T-cell (primary cell): ENCODE data around the gene COL12A1. TPM values are rescaled to one million over a fixed set of nuclear protein-coding genes. Genes with fewer than 3 reads are reported as not detected.

Experiments
- ATAC-seq, 4 experiments: fragments of 200-7000 bp in 3 of 4; fragments of 150-1000 bp in 1 of 4; cut with Tn5 transposase; replicated peaks in 1 of 4; 1 replicate in 3 of 4; 2 replicates in 1 of 4; pipeline ENCODE4 v1.10.0; 2021; ENCODE audit warnings: moderate library complexity in 3 of 4, mild to moderate bottlenecking in 2 of 4, moderate number of reproducible peaks in 1 of 4
- CTCF ChIA-PET, 2 donors: fragments of 300-600 bp; sonication (Branson Sonifier 250); formaldehyde crosslinking; loops; one replicate each; lab custom pipeline; 2022; ENCODE audit warnings: antibody characterized with exemption in 2 of 2; lab: Charles Lee
- POLR2A ChIA-PET, 2 donors: fragments of 300-600 bp; sonication (Branson Sonifier 250); formaldehyde crosslinking; loops; one replicate each; lab custom pipeline; 2022; ENCODE audit warnings: antibody characterized with exemption in 2 of 2; lab: Charles Lee
- DNase-seq, 35 experiments: peaks; one replicate each; pipeline versions ENCODE4 v3.0.0 to v3.0.0-alpha.2; 2013 to 2023
- H3K27ac ChIP-seq: one replicate; pipeline ENCODE4 v1.5.1; 2013; ENCODE audit warnings: low read length
- H3K27me3 ChIP-seq, 2 experiments: replicated peaks in 1 of 2; 1 replicate in 1 of 2; 2 replicates in 1 of 2; pipeline versions ENCODE4 v1.6.1 to v1.7.0; 2013; ENCODE audit warnings: low read length in 1 of 2, mixed read lengths in 1 of 2; ENCODE audit not compliant: control insufficient read depth in 2 of 2, insufficient read depth in 2 of 2; ENCODE audit errors: extremely low read depth in 1 of 2
- H3K36me3 ChIP-seq, 2 donors: 1 replicate in 1 of 2; 2 replicates in 1 of 2; pipeline versions ENCODE4 v1.6.1 to v1.7.0; 2013; ENCODE audit warnings: low read length in 1 of 2; ENCODE audit not compliant: control insufficient read depth in 2 of 2, insufficient read depth in 1 of 2; ENCODE audit errors: extremely low read depth in 1 of 2
- H3K4me1 ChIP-seq, 2 experiments: 1 replicate in 1 of 2; 2 replicates in 1 of 2; pipeline versions ENCODE4 v1.6.1 to v1.7.0; 2013; ENCODE audit warnings: low read length in 2 of 2, mixed read lengths in 1 of 2; ENCODE audit not compliant: insufficient read depth in 2 of 2, control insufficient read depth in 1 of 2; ENCODE audit errors: extremely low read depth in 1 of 2
- H3K4me3 ChIP-seq, 2 donors: 1 replicate in 1 of 2; 2 replicates in 1 of 2; pipeline versions ENCODE4 v1.5.1 to v1.7.0; 2013; ENCODE audit warnings: mild to moderate bottlenecking in 2 of 2, low read length in 1 of 2, moderate library complexity in 1 of 2; ENCODE audit not compliant: control insufficient read depth in 1 of 2; ENCODE audit errors: extremely low read depth in 1 of 2
- H3K9me3 ChIP-seq: 2 replicates; pipeline ENCODE4 v1.7.0; 2013
- H3K27ac Mint-ChIP-seq, 2 donors: one replicate each; pipeline ENCODE4 v1.8.0; 2020 to 2021; ENCODE audit warnings: mild to moderate bottlenecking in 2 of 2, mixed read lengths in 2 of 2
- H3K27me3 Mint-ChIP-seq, 2 donors: one replicate each; pipeline ENCODE4 v1.8.0; 2021 to 2022; ENCODE audit warnings: mixed read lengths in 2 of 2
- H3K36me3 Mint-ChIP-seq: one replicate; pipeline ENCODE4 v1.8.0; 2021; ENCODE audit warnings: mixed read lengths
- H3K4me1 Mint-ChIP-seq, 3 donors: one replicate each; pipeline ENCODE4 v1.8.0; 2020 to 2022; ENCODE audit warnings: mixed read lengths in 3 of 3, mild to moderate bottlenecking in 1 of 3
- H3K4me3 Mint-ChIP-seq, 3 donors: one replicate each; pipeline ENCODE4 v1.8.0; 2020 to 2022; ENCODE audit warnings: mild to moderate bottlenecking in 3 of 3, mixed read lengths in 3 of 3, moderate library complexity in 3 of 3
- H3K9me3 Mint-ChIP-seq, 3 donors: one replicate each; pipeline ENCODE4 v1.8.0; 2020 to 2022; ENCODE audit warnings: mixed read lengths in 3 of 3
- WGBS: methylation state at CpG from one replicate; pipeline ENCODE4 v1.1.5; 2013; ENCODE audit warnings: missing lambda C conversion rate; ENCODE audit not compliant: insufficient coverage; 5-methylcytosine and 5-hydroxymethylcytosine counted together
- total RNA-seq, 35 experiments: library from RNA in 6 of 35; stranded (reverse) in 6 of 35; fragments of 120-200 nt in 1 of 35; gene quantifications; one replicate each; pipeline versions ENCODE4 v1.2.1 to v1.2.4 and lab custom pipeline; 2013 to 2026

COL12A1 gene
- total RNA-seq: under 1 TPM in 3 of 5 donors, not detected in 2; 0.59 to 0.95 (median 0.76) TPM
- 0.31 TPM for total RNA-seq (2013)
- 0 to 0.37 (median 0.08) reads per million in 29 experiments for total RNA-seq (lab: John Stamatoyannopoulos, UW)

DNA sequence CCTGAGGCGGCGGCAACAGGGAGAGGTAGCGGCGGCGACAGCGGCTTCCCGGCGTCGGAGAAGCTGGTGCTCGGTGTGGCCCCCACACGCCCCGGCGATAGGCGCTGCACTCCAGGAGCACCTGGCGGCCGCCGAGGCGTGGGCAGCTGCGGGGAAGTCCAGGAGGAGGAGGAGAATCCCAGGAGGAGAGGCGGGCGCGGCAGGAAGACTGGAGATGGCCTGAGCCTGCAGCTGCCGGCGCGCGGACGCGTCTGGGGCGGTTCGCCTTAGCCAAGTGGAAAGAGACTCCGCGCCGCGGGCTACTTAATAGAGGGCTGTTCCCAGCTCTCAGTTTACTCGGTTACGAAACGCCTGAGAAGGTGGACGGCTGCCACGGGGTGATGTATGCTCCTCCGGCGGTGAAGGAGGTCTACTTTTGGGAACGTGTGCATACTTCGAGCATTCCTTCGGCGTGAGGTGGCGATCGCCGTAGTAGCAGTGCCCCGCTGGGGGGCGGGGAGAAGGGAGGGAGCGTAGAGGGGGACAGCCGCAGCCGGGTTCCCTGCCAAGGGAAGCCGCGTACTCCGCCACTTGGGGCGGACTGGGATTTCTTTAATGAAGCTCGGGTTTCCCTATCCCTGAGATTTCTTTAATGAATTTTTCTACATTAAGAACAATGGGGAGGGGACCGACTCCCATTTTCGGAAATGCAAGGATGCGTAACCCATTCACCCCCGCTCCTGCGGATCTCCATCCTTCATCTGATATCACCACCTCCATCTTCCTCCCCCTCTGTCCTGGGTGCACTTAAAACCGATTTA lies at the start of gene COL12A1:
TSS of gene COL12A1 (minus strand) at position 278 of the 800 bp plus-strand sequence. CDS start 3,261 bp downstream, outside the sequence.
- Histone ChIP-seq H3K4me1 (peaks cover 3 to 63% of the 10 kb centered on the region in 2 experiments), H3K4me3 (peak within 1 kb of the TSS; percentile 16 to 54), H3K27me3 (peaks cover 19 to 77% of the 10 kb centered on the region in 2 experiments), H3K9me3 (no peaks in the 10 kb centered on the region), H3K27ac (no peak within 1 kb of the TSS), H3K36me3 (no peaks in the 10 kb centered on the region)
- Mint-ChIP-seq H3K27me3 (peaks cover 75 to 76% of the 10 kb centered on the region in 2 donors), H3K36me3 (no peaks in the 10 kb centered on the region), H3K9me3 (no peaks in the 10 kb centered on the region), H3K4me1 (peaks cover 59 to 64% (median 60%) of the 10 kb centered on the region in 3 donors), H3K27ac (no peak within 1 kb of the TSS), H3K4me3 (peak within 1 kb of the TSS; percentile 70 to 72 (median 71))
- CTCF ChIA-PET: interaction anchor here (0.7 to 11.3 kb wide), 6 partner anchors 14 to 1474 kb away, joined by 3 to 213 read pairs (median 22); no protein-coding TSS in a partner anchor
- ATAC-seq: no peak
- WGBS: 4% methylated on average over 48 of the region's 64 CpGs
- peak in 2 of 35 experiments; percentile 4 to 17 for DNase-seq
- POLR2A ChIA-PET: interaction anchor here in 1 of 2 donors (0.6 kb wide), 1 partner anchor 1542 kb away, joined by 3 read pairs; no protein-coding TSS in a partner anchor

DNA sequence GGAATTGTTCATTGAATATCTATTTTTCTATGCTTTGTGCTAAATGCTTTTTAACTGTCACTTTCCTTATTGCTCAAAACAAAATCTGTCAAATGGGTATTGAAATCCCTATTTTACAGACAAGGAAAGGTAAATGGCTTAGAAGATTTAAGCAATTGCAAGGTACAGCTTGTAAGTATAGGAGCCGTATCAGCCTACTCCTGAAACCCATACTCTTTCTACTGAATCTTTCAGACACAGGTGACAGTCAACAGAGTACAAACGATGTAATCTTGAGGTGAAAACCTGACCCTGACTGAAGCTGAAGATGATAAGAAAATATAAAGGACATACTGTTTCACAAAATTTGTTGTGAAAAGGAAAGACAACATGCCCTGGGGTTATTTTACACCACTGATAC lies 44.7 kb upstream of the COL12A1 start:
- Histone ChIP-seq H3K27me3 (no peaks in the 10 kb centered on the region), H3K4me1 (no peaks in the 10 kb centered on the region), H3K36me3 (peaks cover 0 to 12% of the 10 kb centered on the region in 2 donors), H3K4me3 (no peak overlapping the region), H3K9me3 (no peaks in the 10 kb centered on the region), H3K27ac (no peak overlapping the region)
- ChIA-PET POLR2A (no interaction called here), CTCF (interaction anchor here (1.1 to 1.7 kb wide), 2 partner anchors 17 kb away, joined by 4 to 5 read pairs; no protein-coding TSS in a partner anchor)
- H3K27ac Mint-ChIP-seq: no peak overlapping the region
- DNase-seq (no peak), ATAC-seq (no peak)
- peaks cover 6% of the 10 kb centered on the region for H3K36me3 Mint-ChIP-seq
- no peaks in the 10 kb centered on the region for H3K9me3 Mint-ChIP-seq
- peaks cover 5 to 7% of the 10 kb centered on the region in 2 donors for H3K27me3 Mint-ChIP-seq
- no peak overlapping the region for H3K4me3 Mint-ChIP-seq
- no CpG with 5 or more reads among the region's 2 CpGs for WGBS
- peaks cover 0 to under 1% (median 0%) of the 10 kb centered on the region in 3 donors for H3K4me1 Mint-ChIP-seq

DNA sequence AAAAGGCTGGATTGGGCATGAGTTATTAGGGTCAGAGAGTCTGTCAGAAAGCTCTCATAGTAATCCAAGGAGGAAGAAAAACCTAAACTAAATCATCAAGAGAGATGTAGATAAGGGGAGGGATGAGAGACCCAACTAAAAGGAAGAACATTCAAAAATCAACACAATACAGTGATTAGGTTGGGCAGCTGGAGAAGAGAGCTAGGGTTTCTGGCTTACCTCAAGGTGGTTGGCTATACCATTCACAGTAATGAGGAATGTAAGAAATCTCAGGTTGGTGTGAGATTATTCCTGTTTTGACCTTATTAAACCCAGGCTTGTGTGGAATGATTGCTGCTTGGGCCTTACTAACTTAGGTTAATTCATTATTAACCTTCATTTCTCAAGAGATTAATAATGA lies 44.0 kb upstream of the COL12A1 start:
- Mint-ChIP-seq H3K4me3 (no peak overlapping the region), H3K27me3 (peaks cover 7 to 11% of the 10 kb centered on the region in 2 donors), H3K27ac (no peak overlapping the region), H3K4me1 (peaks cover 0 to 4% (median 2%) of the 10 kb centered on the region in 3 donors), H3K36me3 (peaks cover 4% of the 10 kb centered on the region), H3K9me3 (no peaks in the 10 kb centered on the region)
- DNase-seq: no peak
- H3K36me3 ChIP-seq: peaks cover 0 to 4% of the 10 kb centered on the region in 2 donors
- no peak overlapping the region for H3K27ac ChIP-seq
- CTCF ChIA-PET: interaction anchor here in 1 of 2 donors (1.7 kb wide), 1 partner anchor 17 kb away, joined by 5 read pairs; no protein-coding TSS in a partner anchor
- no peaks in the 10 kb centered on the region for H3K4me1 ChIP-seq
- H3K27me3 ChIP-seq: peaks cover 0 to 5% of the 10 kb centered on the region in 2 experiments
- ATAC-seq: no peak
- POLR2A ChIA-PET: no interaction called here
- no peaks in the 10 kb centered on the region for H3K9me3 ChIP-seq
- no peak overlapping the region for H3K4me3 ChIP-seq

DNA sequence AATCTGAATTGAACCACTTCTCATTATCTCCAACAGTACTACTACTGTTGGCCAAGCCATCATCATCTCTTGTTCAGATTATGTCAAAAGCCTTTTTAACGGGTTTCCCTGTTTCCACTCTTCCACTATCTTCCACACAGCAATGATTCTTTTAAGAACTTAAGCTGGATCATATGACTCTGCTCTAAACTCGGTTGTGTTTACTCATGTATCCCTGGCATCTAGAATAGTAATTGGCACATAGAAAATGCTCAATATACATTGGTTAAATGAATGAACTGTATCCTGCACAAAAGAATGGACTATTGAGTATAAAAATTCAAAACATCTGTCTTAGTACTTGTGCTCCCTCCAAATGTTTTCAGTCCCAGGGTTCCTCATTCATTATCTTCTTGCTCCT lies 40.5 kb upstream of the COL12A1 start:
- WGBS: 86% methylated on average over 1 of the region's 2 CpGs
- Histone ChIP-seq H3K27me3 (peaks cover 0 to 5% of the 10 kb centered on the region in 2 experiments), H3K4me3 (no peak overlapping the region), H3K27ac (no peak overlapping the region), H3K36me3 (no peaks in the 10 kb centered on the region), H3K9me3 (no peaks in the 10 kb centered on the region), H3K4me1 (peaks cover 0 to 18% of the 10 kb centered on the region in 2 experiments)
- peaks cover 7 to 13% of the 10 kb centered on the region in 2 donors for H3K27me3 Mint-ChIP-seq
- H3K27ac Mint-ChIP-seq: peak overlapping the region in 1 of 2 donors; percentile 28
- ChIA-PET CTCF (interaction anchor here in 1 of 2 donors (1.0 kb wide), 1 partner anchor 20 kb away, joined by 3 read pairs; no protein-coding TSS in a partner anchor), POLR2A (no interaction called here)
- DNase-seq (no peak), ATAC-seq (no peak)
- H3K9me3 Mint-ChIP-seq: no peaks in the 10 kb centered on the region
- H3K36me3 Mint-ChIP-seq: peaks cover 1% of the 10 kb centered on the region
- H3K4me3 Mint-ChIP-seq: no peak overlapping the region
- H3K4me1 Mint-ChIP-seq: peaks cover 19 to 25% (median 22%) of the 10 kb centered on the region in 3 donors

DNA sequence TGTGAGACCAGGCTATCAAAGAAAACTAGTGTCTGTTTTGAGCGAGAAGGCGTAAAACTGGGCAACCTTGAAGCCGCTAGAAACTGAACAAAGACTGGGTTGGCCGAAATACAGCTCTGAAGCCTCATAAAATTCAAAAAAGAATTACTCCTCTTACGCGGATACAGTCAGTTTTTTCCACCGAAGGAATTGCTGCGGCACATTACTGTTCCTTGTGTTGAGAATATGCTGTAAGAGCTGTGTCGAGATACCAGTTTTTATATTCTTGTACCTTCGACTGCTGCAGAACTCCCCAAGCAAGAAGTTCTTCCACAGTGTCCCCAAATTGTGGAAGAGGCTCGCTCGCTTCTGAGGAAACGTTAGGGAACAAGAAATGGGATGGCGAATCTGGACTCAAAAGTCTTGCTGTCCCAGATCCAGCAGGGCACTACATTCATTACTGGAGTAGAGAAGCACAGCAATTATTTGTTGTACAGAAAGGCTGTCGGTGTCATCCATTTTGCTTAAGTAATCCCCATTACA lies 38.3 kb upstream of the COL12A1 start:
- CTCF ChIA-PET: interaction anchor here (0.6 to 1.9 kb wide), 13 partner anchors 21 to 1511 kb away, joined by 3 to 6 read pairs (median 3); no protein-coding TSS in a partner anchor
- Histone ChIP-seq H3K4me1 (peaks cover 0 to 19% of the 10 kb centered on the region in 2 experiments), H3K27me3 (peaks cover 0 to 5% of the 10 kb centered on the region in 2 experiments), H3K9me3 (no peaks in the 10 kb centered on the region), H3K4me3 (peak overlapping the region; percentile 19 to 98), H3K27ac (peak overlapping the region; percentile 97), H3K36me3 (peaks cover 0 to 8% of the 10 kb centered on the region in 2 donors)
- H3K4me1 Mint-ChIP-seq: peaks cover 31 to 39% (median 34%) of the 10 kb centered on the region in 3 donors
- ATAC-seq (peak in 2 of 4 experiments; percentile 1 to 13), DNase-seq (no peak)
- H3K9me3 Mint-ChIP-seq: no peaks in the 10 kb centered on the region
- H3K4me3 Mint-ChIP-seq: peak overlapping the region; percentile 94 to 100 (median 97)
- peak overlapping the region; percentile 98 for H3K27ac Mint-ChIP-seq
- peaks cover 7 to 13% of the 10 kb centered on the region in 2 donors for H3K27me3 Mint-ChIP-seq
- 40% methylated on average over 7 of the region's 15 CpGs for WGBS
- H3K36me3 Mint-ChIP-seq: peaks cover 18% of the 10 kb centered on the region
- POLR2A ChIA-PET: interaction anchor here (0.5 to 1.6 kb wide), 10 partner anchors 19 to 359 kb away, joined by 3 to 11 read pairs (median 5); partner anchors contain the start of genes SENP6 (in 1 of the 2) and TMEM30A (in 1 of the 2)
